Uterus (tissue), 4 donors: ENCODE results near the gene LAPTM5. TPM values are rescaled to one million over a fixed set of nuclear protein-coding genes. Genes with fewer than 3 reads are reported as not detected.

Experiments used
- DNase-seq, 2 donors: peaks; one replicate each; pipeline ENCODE4 v3.0.0-alpha.2; 2019 to 2020
- H3K27ac ChIP-seq, 2 donors: fragments of 200-600 bp; sonication (generic); 1 replicate in 1 of 2; 2 replicates in 1 of 2; pipeline ENCODE4 v1.5.1; 2016 to 2018
- H3K27me3 ChIP-seq, 2 donors: fragments of 200-600 bp; sonication (generic); one replicate each; pipeline ENCODE4 v1.5.1; 2018 to 2019; ENCODE audit warnings: control low read depth in 1 of 2
- H3K36me3 ChIP-seq, 2 donors: fragments of 200-600 bp; sonication (generic); one replicate each; pipeline ENCODE4 v1.5.1; 2019; ENCODE audit warnings: control low read depth in 1 of 2
- H3K4me1 ChIP-seq, 2 donors: fragments of 200-600 bp; sonication (generic); one replicate each; pipeline ENCODE4 v1.5.1; 2018 to 2019; ENCODE audit warnings: control low read depth in 1 of 2
- H3K4me3 ChIP-seq, 2 donors: fragments of 200-600 bp; sonication (generic); 1 replicate in 1 of 2; 2 replicates in 1 of 2; pipeline ENCODE4 v1.5.1; 2018 to 2019; ENCODE audit warnings: mild to moderate bottlenecking in 1 of 2
- H3K9me3 ChIP-seq, 2 donors: fragments of 200-600 bp; sonication (generic); one replicate each; pipeline ENCODE4 v1.5.1; 2019; ENCODE audit warnings: control low read depth in 1 of 2
- POLR2A ChIP-seq, 2 donors: fragments of 450-650 bp; IDR thresholded peaks; one replicate each; pipeline ENCODE4 v1.6.1; 2016; ENCODE audit warnings: antibody characterized with exemption in 2 of 2, mild to moderate bottlenecking in 1 of 2, moderate library complexity in 1 of 2
- intact Hi-C: fragments of 100-400 bp; cut with DNase I; formaldehyde crosslinking; loops from one replicate; pipeline ENCODE4 v1.15.1; 2023; ENCODE audit warnings: low total_unique reads
- total RNA-seq, 4 donors: library from RNA; depleted of rRNA in 3 of 4; stranded (reverse); fragments of >200 nt in 3 of 4; gene quantifications; one replicate each; pipeline versions ENCODE4 v1.1.0 to v1.2.4, GENCODE V29; 2014 to 2023
- TF ChIP-seq, protein P1 (sequence below), 4 experiments: fragments of 200-600 bp in 2 of 4; fragments of 450-650 bp in 2 of 4; sonication (generic) in 2 of 4; IDR thresholded peaks; one replicate each; pipeline ENCODE4 v1.5.1; 2016 to 2019; ENCODE audit warnings: antibody characterized with exemption in 4 of 4, mild to moderate bottlenecking in 2 of 4, moderate library complexity in 1 of 4
- donor health status: DM: yes; HTN: yes; CAD: no.

Gene LAPTM5
- total RNA-seq, 4 donors from 2014 or later = 6.1 to 76.8 (median 15.8) TPM

DNA sequence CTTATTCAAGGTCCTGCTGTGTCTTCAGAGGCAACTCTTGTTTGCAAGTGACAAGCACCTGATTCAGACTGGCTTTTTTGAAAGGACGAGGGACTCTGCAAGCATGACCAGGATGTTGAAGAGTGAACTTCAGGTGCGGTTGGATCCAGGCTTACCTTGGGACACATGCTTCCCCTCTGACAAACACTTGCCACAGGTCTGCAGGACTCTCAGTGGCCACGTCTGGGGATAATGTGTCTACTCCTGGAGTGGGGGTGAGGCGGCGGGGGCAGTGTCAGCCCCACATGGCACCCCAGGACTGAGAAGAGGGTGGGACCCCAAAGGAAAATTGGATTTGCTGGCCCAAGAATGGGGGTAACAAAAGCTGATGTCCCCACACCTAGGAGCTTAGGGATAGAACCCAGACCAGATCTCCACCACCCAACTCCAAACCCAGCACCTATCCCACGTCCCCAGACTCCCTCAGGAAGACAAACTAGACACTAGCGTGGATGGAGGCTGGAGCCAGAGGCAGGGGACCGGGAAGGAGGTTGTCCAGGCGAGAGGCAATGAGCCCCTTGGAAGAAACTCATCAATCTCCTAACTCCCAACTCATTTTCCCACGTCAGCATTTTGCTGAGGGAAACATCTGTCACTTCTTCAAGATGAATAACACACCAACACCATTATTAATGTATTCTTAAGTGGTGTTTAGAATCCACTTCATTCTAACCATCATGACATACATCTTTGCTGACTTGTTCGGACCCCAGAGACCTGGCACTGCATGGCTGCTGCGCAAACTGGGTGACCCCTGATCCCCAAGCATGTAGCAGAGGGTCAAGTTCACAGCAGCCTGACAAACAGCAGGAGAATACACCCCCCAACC is 32.0 kb upstream of the LAPTM5 start:
- no peak overlapping the region for H3K4me3 ChIP-seq
- no peaks in the 10 kb centered on the region for H3K36me3 ChIP-seq
- TF ChIP-seq, protein P1, sequence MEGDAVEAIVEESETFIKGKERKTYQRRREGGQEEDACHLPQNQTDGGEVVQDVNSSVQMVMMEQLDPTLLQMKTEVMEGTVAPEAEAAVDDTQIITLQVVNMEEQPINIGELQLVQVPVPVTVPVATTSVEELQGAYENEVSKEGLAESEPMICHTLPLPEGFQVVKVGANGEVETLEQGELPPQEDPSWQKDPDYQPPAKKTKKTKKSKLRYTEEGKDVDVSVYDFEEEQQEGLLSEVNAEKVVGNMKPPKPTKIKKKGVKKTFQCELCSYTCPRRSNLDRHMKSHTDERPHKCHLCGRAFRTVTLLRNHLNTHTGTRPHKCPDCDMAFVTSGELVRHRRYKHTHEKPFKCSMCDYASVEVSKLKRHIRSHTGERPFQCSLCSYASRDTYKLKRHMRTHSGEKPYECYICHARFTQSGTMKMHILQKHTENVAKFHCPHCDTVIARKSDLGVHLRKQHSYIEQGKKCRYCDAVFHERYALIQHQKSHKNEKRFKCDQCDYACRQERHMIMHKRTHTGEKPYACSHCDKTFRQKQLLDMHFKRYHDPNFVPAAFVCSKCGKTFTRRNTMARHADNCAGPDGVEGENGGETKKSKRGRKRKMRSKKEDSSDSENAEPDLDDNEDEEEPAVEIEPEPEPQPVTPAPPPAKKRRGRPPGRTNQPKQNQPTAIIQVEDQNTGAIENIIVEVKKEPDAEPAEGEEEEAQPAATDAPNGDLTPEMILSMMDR (IDR thresholded peaks at IDR 0.05) = no peak
- no peak for TF ChIP-seq POLR2A (IDR thresholded peaks at IDR 0.05)
- intact Hi-C loops = no loop called here
- H3K9me3 ChIP-seq = no peaks in the 10 kb centered on the region
- H3K27ac ChIP-seq = no peak overlapping the region
- H3K27me3 ChIP-seq = no peaks in the 10 kb centered on the region
- DNase-seq = no peak
- no peaks in the 10 kb centered on the region for H3K4me1 ChIP-seq

DNA sequence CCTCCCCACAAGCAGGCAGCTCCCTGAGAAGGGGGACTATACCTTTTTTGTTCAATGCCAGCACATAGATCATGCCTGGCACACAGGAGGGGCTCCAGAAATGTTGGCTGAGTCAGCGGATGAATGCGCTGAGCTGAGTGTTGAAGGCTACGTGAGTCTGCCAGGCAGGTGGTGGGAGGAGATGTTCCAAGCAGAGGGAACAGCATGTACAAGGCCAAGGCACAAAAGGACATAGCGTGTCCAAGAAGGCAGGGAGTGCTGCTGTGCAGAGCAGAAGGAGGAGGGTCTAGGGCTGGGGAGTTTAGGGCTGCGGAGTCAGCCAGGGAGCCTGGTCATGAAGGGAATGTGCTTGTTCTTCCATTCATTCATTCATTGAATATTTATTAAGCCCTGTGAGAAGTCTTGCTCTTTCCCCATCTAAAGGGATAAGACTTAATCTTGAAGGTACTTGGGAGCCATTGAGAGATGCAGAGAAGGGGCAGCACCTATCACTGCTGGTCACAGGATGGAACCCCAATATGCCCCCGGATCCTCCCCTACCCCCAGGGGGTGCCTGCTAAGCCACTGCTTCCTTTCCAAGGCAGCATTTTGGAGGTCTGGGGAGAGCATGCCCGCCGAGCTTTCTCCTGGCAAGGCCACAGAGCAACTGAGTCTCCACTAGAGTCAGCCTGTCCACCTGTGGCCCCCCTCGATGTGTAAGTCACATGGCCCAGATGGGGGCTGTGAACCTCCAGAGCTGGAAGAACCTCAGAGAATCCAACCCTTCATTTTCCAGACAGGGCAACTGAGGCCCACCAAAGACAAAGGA is 31.2 kb upstream of the LAPTM5 start:
- Histone ChIP-seq H3K4me3 (no peak overlapping the region), H3K36me3 (no peaks in the 10 kb centered on the region), H3K4me1 (no peaks in the 10 kb centered on the region), H3K27me3 (no peaks in the 10 kb centered on the region), H3K9me3 (no peaks in the 10 kb centered on the region), H3K27ac (peak overlapping the region in 1 of 2 donors; percentile 52)
- intact Hi-C loops = no loop called here
- DNase-seq = peak in 1 of 2 donors; percentile 35
- TF ChIP-seq POLR2A (IDR thresholded peaks at IDR 0.05) = no peak
- TF ChIP-seq, protein P1 (IDR thresholded peaks at IDR 0.05) = no peak

DNA sequence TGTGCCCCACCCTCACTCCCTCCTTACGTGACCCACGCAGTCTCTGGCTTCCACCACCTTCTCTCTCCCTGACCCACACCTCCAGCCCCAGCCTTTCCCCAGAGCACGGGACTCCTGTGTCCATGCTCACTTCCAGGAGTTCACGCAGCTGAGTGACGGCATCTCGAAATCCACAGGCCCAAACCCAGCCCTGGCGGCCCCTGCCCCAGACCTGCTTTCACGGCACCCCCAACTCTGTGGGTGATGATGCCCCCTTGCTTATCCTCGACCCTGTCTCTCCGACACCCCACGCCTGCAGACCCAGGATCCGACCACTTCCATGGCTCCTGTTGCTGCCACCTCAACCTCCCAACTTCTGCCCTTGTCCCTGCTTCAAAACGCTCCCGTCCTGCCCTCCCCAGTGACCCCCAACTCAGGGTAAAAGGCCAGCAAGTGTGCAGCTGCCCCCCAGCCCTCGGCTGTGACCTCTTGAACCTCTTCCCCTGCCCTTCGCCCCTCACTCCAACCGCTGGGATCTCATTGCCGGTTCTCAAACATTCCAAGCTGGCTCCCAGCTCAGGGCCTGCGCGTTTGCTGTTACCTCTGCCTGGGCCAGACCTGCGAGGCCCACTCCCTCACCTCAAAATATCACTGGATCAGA is 30.4 kb upstream of the LAPTM5 start:
- H3K27me3 ChIP-seq = no peaks in the 10 kb centered on the region
- intact Hi-C loops = no loop called here
- H3K36me3 ChIP-seq = no peaks in the 10 kb centered on the region
- no peak overlapping the region for H3K4me3 ChIP-seq
- H3K4me1 ChIP-seq = no peaks in the 10 kb centered on the region
- H3K27ac ChIP-seq = peak overlapping the region in 1 of 2 donors; percentile 52
- TF ChIP-seq POLR2A (IDR thresholded peaks at IDR 0.05) = no peak
- TF ChIP-seq, protein P1 (IDR thresholded peaks at IDR 0.05) = no peak
- no peaks in the 10 kb centered on the region for H3K9me3 ChIP-seq
- no peak for DNase-seq

DNA sequence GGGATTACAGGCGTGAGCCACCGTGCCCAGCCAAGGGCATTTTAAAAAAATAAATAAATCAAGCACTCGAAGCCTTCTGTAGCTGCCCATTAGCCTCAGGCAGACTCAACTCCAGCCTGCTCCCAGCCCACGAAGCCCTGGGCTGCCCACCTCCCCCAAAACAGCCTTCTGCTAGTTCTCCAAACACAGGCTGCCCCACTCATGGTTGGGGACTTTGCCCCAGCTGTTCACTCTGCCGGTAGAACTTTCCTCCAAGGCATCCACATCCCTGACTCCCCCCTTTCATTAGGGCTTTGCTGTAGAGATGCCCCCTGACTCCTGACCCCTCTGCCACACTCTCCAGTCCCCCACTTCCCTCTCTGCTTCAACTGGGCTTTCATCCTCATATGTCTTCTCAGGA is 29.7 kb upstream of the LAPTM5 start:
- Histone ChIP-seq H3K36me3 (no peaks in the 10 kb centered on the region), H3K4me1 (peaks cover 0 to 4% of the 10 kb centered on the region in 2 donors), H3K4me3 (no peak overlapping the region), H3K9me3 (no peaks in the 10 kb centered on the region), H3K27ac (no peak overlapping the region), H3K27me3 (no peaks in the 10 kb centered on the region)
- TF ChIP-seq, protein P1 (IDR thresholded peaks at IDR 0.05) = no peak
- no peak for TF ChIP-seq POLR2A (IDR thresholded peaks at IDR 0.05)
- intact Hi-C loops = no loop called here
- DNase-seq = no peak
